Ovary (tissue), 3 donors: ENCODE data around the gene MAML1.

Source experiments
- POLR2A ChIP-seq: fragments of 450-650 bp; IDR thresholded peaks from one replicate; pipeline ENCODE4 v1.6.1; 2017; ENCODE audit warnings: antibody characterized with exemption, mild to moderate bottlenecking, moderate library complexity
- TF ChIP-seq, protein P1 (sequence below), 3 donors: fragments of 450-650 bp in 2 of 3; fragments of 200-600 bp in 1 of 3; IDR thresholded peaks; one replicate each; pipeline versions ENCODE4 v1.5.1 to v1.8.0; 2016 to 2022; ENCODE audit warnings: antibody characterized with exemption in 3 of 3, mild to moderate bottlenecking in 1 of 3
- donor health status: DM: no; HTN: no; CAD: no.

DNA sequence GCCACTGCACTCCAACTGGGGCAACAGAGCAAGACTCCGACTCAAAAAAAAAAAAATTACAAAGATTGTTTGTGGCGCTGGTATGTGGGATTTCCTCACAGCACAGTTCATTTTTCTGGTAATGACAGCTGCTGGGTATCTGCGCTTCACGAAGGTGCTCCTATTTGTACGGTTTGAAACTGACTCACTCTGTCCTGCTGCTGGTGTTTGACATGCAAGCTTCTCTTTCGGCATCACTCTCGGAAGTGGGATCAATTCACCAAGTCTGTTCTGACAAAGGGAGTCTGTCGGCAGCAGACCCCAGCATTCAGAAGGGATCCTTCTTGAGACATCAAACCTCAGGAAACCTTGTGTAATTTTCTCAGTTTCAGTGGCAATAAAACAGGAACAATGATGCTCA lies 26.3 kb downstream of the MAML1 start:
- TF ChIP-seq, protein P1, sequence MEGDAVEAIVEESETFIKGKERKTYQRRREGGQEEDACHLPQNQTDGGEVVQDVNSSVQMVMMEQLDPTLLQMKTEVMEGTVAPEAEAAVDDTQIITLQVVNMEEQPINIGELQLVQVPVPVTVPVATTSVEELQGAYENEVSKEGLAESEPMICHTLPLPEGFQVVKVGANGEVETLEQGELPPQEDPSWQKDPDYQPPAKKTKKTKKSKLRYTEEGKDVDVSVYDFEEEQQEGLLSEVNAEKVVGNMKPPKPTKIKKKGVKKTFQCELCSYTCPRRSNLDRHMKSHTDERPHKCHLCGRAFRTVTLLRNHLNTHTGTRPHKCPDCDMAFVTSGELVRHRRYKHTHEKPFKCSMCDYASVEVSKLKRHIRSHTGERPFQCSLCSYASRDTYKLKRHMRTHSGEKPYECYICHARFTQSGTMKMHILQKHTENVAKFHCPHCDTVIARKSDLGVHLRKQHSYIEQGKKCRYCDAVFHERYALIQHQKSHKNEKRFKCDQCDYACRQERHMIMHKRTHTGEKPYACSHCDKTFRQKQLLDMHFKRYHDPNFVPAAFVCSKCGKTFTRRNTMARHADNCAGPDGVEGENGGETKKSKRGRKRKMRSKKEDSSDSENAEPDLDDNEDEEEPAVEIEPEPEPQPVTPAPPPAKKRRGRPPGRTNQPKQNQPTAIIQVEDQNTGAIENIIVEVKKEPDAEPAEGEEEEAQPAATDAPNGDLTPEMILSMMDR (IDR thresholded peaks at IDR 0.05): no peak
- TF ChIP-seq POLR2A: no peak
